NCI-H146 (cell line): ENCODE results near the gene KRTAP17-1.
"Not testable (repeated sequence)": the region's sequence is repeated elsewhere in the genome, so short reads cannot be mapped to it uniquely, and the experiment has no call there.

Source experiments
- DNase-seq: peaks from one replicate; lab custom pipeline; 2025; lab: John Stamatoyannopoulos, UW

KRTAP17-1 gene

DNA sequence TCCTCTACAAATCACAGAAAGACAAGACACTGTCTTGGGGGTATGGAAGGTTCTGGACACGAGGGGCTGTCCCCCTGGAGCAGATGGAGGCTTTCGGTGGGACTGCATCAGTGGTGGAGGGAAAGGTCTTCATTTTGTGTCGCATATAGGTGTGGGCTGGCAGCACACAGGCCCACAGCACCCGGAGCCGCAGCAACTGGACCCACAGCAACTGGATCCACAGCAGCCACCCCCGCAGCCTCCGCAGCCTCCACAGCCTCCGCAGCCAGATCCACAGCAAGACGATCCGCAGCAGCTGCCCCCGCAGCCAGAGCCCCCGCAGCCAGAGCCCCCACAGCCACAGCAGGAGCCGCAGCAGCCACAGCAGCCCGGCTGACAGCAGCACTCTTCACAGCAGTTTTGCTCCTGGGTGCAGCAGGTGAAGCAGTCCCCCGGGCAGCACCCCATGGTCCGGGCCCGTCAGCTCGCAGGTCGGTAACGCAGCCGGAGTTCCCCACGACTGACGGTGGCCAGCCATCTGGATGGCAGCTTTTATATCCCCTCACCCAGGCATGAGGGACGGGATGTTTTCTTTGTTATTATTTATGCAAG lies at the start of gene KRTAP17-1:
Gene KRTAP17-1 (minus strand): TSS at position 507 of the 591 bp plus-strand sequence. CDS start 60 bp downstream, at position 447.
- DNase-seq, result no peak

GRCh38 chr17:41363881-41364280 lies 48.4 kb upstream of the KRTAP17-1 start:
- no peak for DNase-seq

DNA sequence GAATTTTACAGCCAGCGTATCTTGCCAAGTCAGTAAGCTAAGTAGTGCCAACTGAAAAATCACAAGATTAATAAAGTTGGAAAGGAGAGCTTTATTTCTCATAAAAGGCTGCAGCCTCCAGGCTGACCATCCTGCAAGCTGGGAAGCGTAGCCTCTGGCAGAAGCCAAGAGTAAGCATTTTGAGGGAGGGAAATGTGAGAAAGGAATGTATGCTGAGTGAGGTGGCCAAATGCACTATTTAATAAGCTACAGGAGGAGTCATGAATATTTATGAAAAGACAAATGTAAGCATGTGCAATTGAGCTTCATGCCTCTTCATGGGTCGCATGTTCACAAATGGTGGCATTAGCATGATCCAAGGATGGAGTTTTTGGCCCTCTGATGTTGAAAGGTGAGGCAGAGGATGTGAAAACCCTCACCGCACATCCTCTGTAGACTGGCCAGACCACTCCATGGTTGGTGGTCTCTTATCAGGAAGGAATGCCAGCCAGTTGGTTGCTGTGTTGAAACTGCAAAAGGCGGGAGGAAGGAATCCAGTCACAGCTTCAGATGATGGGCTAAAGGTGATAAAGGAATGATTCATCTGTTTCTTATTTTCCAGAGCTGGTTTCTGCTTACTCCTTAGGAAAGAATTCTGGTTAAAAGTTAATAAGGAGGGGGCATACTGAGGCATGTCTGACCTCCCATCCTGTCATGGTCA lies 44.9 kb upstream of the KRTAP17-1 start:
- no peak for DNase-seq

GRCh38 chr17:41354536-41354935 lies 39.0 kb upstream of the KRTAP17-1 start:
- no peak for DNase-seq

DNA sequence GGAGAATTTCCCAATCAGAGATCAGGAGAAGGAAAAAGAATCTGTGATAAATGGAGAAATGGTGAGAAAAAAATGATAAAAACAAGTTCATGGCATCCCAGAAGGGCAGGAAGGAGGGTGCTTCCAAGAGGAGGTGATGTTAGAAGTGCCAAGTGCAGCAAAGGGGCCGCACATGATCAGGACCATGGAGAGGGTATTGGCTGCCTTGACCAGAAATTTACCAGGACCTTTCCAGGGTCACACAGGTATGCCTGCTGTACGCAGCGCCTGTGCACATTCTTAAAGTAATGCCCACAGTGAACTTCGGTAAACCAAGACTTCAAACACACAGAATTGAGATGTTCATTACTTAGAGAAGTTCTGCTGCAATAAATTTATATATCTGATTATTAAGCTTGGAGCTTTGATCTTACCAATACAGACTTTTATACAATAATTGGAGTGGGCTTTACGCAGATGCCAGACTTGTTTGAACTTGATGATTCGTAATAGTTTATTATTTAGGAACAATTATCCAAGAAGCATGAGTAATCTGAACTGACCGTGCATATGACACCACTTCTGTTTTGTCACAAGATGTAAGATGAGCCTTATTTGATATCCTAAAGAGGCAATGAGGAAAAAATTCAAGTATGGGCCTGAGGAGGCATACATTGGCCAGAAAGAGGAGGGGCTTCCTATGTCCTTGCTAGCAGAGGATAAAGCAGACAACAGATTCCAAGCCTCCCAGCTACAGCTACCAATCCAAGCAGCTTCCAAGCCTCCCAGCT lies 37.3 kb upstream of the KRTAP17-1 start:
- DNase-seq, result no peak

GRCh38 chr17:41351177-41351576 lies 35.7 kb upstream of the KRTAP17-1 start:
- no peak for DNase-seq

- DNase-seq, result not testable (repeated sequence)
These were observed 34.9 kb upstream of the KRTAP17-1 start, which contains the start of gene KRT33A for GRCh38 chr17:41350381-41350878. TSS of gene KRT33A (minus strand) at chr17:41350828. CDS start at chr17:41350767, 61 bp downstream.

GRCh38 chr17:41347869-41348760 lies 32.6 kb upstream of the KRTAP17-1 start:
- no peak for DNase-seq

DNA sequence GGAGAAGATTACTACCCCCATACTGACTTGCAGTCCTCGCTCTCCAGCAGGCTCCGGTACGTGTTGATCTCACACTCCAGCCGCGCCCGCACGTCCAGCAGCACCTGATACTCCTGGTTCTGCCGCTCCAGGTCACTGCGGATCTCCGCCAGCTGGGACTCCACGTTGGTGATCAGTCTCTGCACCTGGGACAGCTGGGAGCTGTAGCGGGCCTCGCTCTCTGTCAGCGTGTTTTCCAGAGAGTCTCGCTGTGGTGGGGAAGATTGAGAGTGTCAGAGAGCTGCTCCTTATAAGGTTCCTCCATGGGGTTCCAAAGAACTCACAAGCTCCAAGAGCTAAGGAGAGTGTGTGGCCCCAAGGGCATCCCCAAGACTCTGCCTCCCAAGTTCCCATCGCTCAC lies 30.9 kb upstream of the KRTAP17-1 start:
- not testable (repeated sequence) for DNase-seq

GRCh38 chr17:41345992-41346391 lies 30.5 kb upstream of the KRTAP17-1 start:
- no peak for DNase-seq

DNA sequence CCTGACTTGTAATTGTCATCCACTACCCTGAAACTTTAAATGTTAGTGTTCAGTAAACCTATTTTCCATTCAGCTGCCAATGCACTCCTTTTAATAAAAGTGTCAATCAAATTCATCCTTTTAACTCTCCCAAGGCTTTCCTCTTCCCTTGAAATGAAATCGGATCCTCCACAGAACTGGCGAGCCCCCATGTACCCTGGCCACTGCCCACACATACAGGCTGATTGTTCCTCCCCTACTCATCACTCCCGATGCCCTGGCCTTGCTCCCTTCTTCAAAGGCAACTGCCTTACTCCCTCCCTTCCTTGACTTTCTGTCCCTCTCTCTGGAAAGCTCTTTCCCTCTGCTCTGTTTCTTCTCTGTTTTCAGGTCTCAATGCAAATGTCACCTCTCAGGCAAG lies 27.5 kb upstream of the KRTAP17-1 start:
- no peak for DNase-seq

DNA sequence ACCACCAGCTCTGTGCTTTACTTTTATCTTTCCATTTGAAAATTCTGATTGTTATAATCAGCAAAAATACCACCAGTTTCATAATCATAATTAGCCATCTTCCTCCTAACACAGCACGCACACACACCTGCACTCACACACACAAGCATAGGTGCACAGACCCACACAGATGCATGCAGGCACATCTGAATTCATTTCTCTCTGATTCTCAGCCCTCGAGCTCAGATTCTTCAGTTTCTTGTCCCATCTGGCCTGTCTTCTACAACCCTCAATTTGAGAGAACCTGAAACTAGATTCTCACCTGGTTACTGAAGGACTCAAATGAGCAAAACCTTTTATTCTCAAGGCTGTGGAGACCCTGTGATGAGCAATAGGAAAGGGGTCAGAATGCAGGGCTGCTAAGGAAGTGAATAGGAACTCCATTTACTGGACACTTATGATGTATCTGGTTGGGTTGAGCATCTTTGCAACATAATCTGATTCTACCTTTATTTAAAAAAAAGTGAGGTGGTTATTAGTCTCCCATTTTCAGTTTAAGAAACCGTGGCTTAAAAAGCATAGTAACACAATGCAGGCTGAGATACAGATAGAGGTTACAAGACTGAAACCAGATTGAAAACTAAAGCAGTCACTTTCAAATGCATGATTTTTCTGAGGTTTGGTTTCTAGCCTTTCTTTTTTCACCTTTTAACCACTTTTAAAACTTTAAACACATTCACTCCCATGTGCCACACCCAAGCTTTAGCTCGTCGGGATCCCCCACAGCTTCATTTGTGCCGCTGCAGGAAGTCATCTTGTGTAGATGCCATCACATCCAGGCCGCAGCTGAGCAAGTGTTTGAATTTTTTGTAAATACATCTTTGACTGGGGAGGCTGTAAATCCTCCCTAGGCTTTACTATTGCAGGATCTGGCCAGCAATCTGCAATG lies 25.7 kb upstream of the KRTAP17-1 start:
- DNase-seq, result no peak

GRCh38 chr17:41340494-41340893 lies 25.0 kb upstream of the KRTAP17-1 start:
- no peak for DNase-seq

DNA sequence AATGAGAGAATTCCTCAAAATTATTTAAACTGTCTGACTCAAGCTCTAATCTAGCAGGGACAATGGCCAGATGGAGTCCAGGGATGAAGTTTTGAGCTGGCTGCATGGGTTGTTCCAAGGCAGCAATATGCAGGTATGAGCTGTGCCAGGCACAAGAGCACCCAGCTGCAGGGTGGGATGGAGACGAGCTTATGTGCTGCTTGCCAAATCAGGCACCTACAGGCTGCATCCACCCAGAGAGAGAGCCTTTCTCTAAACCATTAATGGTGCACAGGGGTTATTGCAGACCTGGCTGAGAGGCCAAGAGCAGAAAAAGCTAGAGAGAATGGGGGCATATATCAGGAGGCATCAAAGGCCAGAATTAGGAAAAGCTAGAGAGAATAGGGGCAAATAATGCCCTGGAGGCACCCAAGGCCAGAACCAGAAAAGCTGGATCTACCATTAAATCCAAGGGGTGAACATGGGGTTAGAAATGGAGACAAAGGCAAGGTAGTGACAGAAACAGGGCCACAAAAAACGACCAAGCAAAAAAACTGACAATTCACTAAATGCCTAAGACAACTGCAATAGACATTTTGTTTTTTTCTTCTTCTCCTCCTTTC lies 24.2 kb upstream of the KRTAP17-1 start:
- DNase-seq, result no peak

DNA sequence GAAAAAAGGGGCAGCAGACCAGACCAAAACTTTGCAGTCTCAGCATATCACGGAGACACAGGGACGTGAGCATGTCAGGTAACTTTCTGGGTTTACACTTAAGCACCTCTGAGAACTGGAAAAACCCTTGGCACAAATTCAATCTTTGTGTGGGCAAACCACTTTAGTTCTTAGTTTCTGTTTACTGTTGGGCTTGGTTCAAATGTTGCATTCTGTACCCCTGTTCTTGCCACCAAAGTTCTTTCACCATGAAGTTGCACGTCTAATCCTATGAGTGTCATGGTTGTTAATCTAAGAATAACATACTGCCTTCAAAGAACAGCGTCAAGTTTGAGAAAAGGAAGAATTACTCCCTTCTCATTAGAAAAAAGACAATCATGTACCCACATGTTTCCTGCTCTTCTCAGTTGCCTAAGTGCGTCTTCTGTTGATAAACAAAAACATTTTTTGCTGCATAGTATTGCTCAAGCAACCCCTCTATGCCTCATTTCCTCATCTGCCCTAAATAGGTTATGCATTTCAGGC lies 23.5 kb upstream of the KRTAP17-1 start:
- no peak for DNase-seq

DNA sequence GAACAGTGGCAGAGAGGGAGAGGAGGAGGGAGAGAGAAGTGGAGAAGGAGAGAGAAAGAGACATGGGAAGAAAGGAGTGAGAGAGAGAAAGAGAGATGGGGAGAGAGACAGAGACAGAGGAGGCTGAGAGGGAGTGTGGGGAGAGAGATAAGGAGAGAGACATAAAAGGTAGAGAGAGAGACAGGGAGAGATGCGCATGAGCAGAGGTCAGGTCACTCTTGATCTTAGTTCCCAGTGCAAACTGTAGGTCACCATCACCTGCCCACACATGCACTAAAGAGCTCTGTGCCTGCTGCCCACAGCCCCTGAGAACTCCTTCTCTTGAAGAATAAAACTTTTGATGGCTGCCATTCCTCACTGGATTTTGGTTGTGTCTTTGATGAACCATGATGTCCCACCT lies 20.2 kb upstream of the KRTAP17-1 start:
- DNase-seq, result no peak

- no peak for DNase-seq
These were observed 19.1 kb upstream of the KRTAP17-1 start for GRCh38 chr17:41334385-41335305.

GRCh38 chr17:41333836-41334235 lies 18.3 kb upstream of the KRTAP17-1 start:
- no peak for DNase-seq

DNA sequence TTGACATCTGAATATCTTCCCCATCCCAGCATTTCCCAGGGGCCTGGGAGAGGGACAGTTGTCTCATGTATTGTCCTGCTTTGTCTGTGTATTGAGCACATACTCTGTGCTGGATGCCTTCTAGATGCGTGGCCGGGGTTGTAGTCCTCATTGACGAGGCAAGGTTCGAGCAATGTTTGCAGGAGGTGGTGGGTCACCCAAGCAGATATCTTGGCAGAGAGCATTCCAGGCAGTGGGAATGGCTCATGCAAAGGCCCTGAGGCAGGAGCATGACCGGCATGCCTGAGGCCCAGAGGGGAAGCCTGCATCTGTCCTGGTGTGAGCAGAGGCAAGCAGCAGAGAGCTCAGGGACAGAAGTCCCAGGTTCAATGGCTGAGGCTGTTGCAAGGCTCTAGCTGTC lies 17.6 kb upstream of the KRTAP17-1 start:
- no peak for DNase-seq
